ENCODE results near the gene NHS.

NHS gene

DNA sequence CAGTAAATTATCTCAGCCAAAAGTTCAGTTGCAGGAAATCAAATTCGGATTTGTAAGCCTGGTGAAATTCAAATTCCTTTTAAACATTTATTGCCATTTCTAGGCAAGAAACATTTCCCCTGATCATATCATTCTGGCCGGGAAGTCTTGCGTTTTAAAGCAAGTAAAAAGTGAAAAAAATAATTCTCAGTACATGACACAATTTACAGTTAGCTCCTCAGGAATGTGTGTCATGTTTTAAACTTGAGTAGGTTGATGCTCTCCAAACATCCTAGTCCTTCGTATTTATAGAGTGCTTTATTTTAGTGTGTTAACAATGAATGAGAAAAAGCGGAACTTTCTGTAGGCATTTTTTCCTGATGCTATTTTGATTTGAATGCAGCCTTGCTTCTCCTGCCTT, 204.0 kb downstream of the NHS start:
- no peaks in the 10 kb centered on the region for H3K4me1 Mint-ChIP-seq (ENCODE audit: low read depth)
- H3K4me3 Mint-ChIP-seq, result no peak overlapping the region
- no peaks in the 10 kb centered on the region for H3K36me3 Mint-ChIP-seq (ENCODE audit: low read depth)
- no peaks in the 10 kb centered on the region for H3K9me3 Mint-ChIP-seq
- peaks cover 21% of the 10 kb centered on the region for H3K27me3 Mint-ChIP-seq
- no peak overlapping the region for H3K27ac Mint-ChIP-seq

GRCh38 chrX:17580539-17581152, 205.6 kb downstream of the NHS start:
- Mint-ChIP-seq H3K27ac (no peak overlapping the region), H3K4me1 (ENCODE audit: low read depth) (no peaks in the 10 kb centered on the region), H3K4me3 (no peak overlapping the region), H3K36me3 (ENCODE audit: low read depth) (no peaks in the 10 kb centered on the region), H3K9me3 (no peaks in the 10 kb centered on the region), H3K27me3 (peaks cover 16% of the 10 kb centered on the region)

DNA sequence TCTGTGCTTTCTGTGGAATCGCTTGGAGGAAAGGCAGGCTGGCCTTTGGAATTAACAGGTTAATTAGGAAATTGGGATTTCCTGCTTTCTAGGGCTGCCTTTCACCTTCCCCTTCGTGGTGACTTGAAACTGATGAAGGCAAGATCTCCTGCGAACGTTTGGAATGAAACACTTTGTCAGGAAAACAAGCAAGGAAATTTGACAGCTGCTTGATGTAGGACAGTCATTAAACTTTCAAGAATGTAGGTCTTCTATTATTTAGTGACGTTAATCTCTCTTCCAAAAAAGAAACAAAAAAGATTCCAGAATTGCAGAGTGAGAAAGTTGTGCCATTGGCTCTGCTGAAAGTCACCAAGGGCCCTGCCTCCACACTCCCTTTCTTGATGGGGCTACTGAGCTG, 206.6 kb downstream of the NHS start:
- no peak overlapping the region for H3K4me3 Mint-ChIP-seq
- no peak overlapping the region for H3K27ac Mint-ChIP-seq

DNA sequence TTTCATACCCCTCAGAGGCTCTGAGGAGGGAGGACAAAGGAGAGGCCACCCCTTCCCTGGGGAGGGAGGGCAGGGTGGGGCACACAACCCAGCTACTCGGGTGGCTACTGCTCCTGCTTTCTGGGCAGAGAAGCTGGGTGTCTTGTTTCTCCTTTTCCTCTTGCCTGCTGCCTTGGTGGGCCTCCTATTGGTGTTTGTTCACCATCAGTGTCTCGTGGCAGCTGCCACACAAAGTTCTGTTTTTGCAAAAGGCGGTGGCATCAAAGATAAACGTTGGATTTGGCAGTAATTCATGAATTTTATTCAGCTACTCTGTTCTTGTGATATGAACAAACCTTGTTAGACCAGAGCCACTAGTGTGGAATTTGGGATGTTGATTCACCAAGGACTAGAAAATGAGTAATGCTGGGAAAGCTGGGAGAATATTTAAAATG, 209.3 kb downstream of the NHS start:
- no peak overlapping the region for H3K27ac Mint-ChIP-seq
- peaks cover 15% of the 10 kb centered on the region for H3K27me3 Mint-ChIP-seq
- H3K4me1 Mint-ChIP-seq (ENCODE audit: low read depth), result peaks cover 6% of the 10 kb centered on the region
- H3K4me3 Mint-ChIP-seq, result no peak overlapping the region
- no peaks in the 10 kb centered on the region for H3K36me3 Mint-ChIP-seq (ENCODE audit: low read depth)
- H3K9me3 Mint-ChIP-seq, result no peaks in the 10 kb centered on the region

More for the DNA sequence above, 206.6 kb downstream of the NHS start:
- no peaks in the 10 kb centered on the region for H3K4me1 Mint-ChIP-seq (ENCODE audit: low read depth)
- peaks cover 16% of the 10 kb centered on the region for H3K27me3 Mint-ChIP-seq
- H3K36me3 Mint-ChIP-seq (ENCODE audit: low read depth), result no peaks in the 10 kb centered on the region
- H3K9me3 Mint-ChIP-seq, result no peaks in the 10 kb centered on the region

DNA sequence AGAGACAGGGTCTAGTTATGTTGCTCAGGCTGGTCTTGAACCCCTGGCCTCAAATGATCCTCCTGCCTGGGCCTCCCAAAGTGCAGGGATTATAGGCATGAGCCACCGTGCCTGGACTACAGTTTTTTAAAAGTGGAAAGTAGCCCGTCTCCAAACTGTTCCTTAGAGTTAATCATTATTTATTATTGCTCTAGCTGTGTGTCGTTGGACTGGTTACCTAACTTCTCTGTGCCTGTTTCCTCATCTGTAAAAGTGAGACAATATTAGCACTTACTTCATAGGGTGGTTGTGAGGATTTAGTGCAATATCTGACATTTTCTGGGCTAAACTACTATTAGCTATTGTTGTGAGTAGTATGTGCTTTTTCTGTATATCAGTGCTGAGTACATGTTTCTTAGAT, 210.0 kb downstream of the NHS start:
- peaks cover 6% of the 10 kb centered on the region for H3K4me1 Mint-ChIP-seq (ENCODE audit: low read depth)
- no peak overlapping the region for H3K27ac Mint-ChIP-seq
- H3K4me3 Mint-ChIP-seq, result no peak overlapping the region
- H3K9me3 Mint-ChIP-seq, result no peaks in the 10 kb centered on the region
- H3K27me3 Mint-ChIP-seq, result peaks cover 16% of the 10 kb centered on the region
- H3K36me3 Mint-ChIP-seq (ENCODE audit: low read depth), result no peaks in the 10 kb centered on the region

- Mint-ChIP-seq H3K4me3 (no peak overlapping the region), H3K36me3 (ENCODE audit: low read depth) (no peaks in the 10 kb centered on the region), H3K27ac (no peak overlapping the region), H3K27me3 (peaks cover 7% of the 10 kb centered on the region), H3K4me1 (ENCODE audit: low read depth) (peaks cover 24% of the 10 kb centered on the region), H3K9me3 (no peaks in the 10 kb centered on the region)
These were observed 212.4 kb downstream of the NHS start for GRCh38 chrX:17587366-17587765.

GRCh38 chrX:17588303-17588702, 213.3 kb downstream of the NHS start:
- Mint-ChIP-seq H3K4me3 (no peak overlapping the region), H3K4me1 (ENCODE audit: low read depth) (peaks cover 24% of the 10 kb centered on the region), H3K36me3 (ENCODE audit: low read depth) (no peaks in the 10 kb centered on the region), H3K9me3 (no peaks in the 10 kb centered on the region), H3K27ac (no peak overlapping the region), H3K27me3 (peaks cover 7% of the 10 kb centered on the region)

DNA sequence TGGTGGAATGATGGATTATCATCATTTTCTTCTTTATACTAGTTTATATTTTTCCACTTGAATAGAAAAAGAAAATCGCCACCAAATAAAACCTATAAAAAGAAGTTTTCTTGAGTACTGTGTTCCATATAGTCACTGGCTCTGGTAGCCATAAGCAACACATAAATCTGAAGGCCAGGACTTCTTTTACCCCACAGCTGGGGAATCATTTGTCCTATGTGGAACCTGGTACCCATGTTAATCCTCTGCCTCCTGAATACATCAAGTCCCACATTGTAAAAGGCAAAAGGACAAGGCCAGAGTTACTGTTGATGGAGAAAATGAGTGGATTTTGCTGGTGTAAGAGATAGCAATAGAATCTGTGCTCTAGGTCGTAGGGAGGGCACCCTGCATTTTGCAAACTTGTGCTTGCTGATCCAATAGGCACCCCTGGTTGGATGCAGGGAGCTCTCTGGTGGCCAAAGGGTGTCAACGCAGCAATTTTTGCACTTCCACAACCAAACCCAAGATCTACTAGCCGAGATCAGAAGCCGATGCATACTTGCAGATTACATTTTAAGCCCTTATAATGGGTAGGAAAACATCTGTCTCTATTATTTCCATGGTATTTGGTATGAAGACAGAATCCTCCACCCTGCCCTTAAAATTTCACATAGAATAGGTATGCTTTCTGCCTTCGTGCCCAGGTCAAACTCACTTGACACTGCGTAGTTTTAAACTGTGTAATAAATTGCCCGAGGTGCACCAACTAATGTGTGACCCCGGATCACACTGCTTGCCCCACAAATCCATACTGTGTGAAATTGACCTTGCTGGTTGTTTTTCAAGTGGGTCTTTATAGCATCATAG, 216.1 kb downstream of the NHS start:
- no peaks in the 10 kb centered on the region for H3K36me3 Mint-ChIP-seq (ENCODE audit: low read depth)
- peaks cover 24% of the 10 kb centered on the region for H3K4me1 Mint-ChIP-seq (ENCODE audit: low read depth)
- H3K27ac Mint-ChIP-seq, result peak overlapping the region; percentile 76
- H3K27me3 Mint-ChIP-seq, result peaks cover 7% of the 10 kb centered on the region
- no peaks in the 10 kb centered on the region for H3K9me3 Mint-ChIP-seq
- no peak overlapping the region for H3K4me3 Mint-ChIP-seq

DNA sequence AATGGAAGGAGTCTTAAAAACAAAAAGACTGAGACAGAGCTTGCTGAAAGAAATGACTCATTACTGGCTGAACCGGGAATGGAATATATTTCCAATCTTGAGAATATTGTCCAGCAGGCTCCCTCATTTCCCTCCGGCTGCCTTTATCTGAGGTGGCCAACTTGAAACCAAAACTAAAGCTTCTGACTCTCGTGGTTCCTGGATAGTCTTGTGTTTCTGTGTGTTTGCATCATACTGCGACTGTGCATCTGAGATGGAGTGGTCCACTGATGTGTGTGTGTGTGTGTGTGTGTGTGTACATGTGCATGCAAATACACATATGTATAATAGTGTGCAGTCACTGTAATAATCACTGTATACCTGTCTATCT, 216.7 kb downstream of the NHS start:
- Mint-ChIP-seq H3K36me3 (ENCODE audit: low read depth) (no peaks in the 10 kb centered on the region), H3K4me3 (peak overlapping the region; percentile 10), H3K9me3 (no peaks in the 10 kb centered on the region), H3K27ac (no peak overlapping the region), H3K4me1 (ENCODE audit: low read depth) (peaks cover 24% of the 10 kb centered on the region), H3K27me3 (peaks cover 7% of the 10 kb centered on the region)

- Mint-ChIP-seq H3K4me3 (no peak overlapping the region), H3K27me3 (peaks cover 7% of the 10 kb centered on the region), H3K36me3 (ENCODE audit: low read depth) (no peaks in the 10 kb centered on the region), H3K4me1 (ENCODE audit: low read depth) (peaks cover 24% of the 10 kb centered on the region), H3K9me3 (no peaks in the 10 kb centered on the region), H3K27ac (no peak overlapping the region)
These were observed 217.1 kb downstream of the NHS start for GRCh38 chrX:17592117-17592516.

- Mint-ChIP-seq H3K36me3 (ENCODE audit: low read depth) (no peaks in the 10 kb centered on the region), H3K9me3 (no peaks in the 10 kb centered on the region), H3K27me3 (peaks cover 6% of the 10 kb centered on the region), H3K4me3 (no peak overlapping the region), H3K4me1 (ENCODE audit: low read depth) (peaks cover 18% of the 10 kb centered on the region), H3K27ac (no peak overlapping the region)
These were observed 219.7 kb downstream of the NHS start for GRCh38 chrX:17594693-17595092.

DNA sequence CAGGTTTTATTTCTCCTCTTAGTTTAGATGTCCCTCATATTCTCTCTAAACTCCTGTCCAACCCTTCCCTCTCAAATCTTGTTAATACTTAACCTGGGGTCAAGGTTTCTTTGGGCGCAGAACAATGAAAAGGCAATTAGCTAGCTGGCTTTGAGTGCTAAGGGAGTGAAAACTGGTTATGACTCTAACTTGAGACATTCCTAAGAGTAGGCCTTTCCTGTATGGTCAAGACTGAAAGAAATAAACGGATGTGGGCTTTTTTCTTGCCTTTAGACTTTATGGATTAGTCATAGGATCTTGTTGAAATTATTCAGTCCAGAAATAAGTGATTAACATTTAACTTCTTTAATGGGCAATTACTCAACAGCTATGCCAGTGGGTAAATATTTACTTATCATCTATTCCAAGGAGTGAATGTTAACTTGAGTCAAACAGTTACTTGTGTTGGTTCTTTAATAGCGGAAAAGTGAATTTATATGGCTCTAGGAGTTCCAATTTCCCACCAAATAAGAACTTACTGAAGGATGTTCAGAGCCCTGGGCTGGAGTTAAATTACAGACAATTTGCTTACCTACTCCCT, 220.5 kb downstream of the NHS start:
- no peaks in the 10 kb centered on the region for H3K36me3 Mint-ChIP-seq (ENCODE audit: low read depth)
- H3K27me3 Mint-ChIP-seq, result peaks cover 8% of the 10 kb centered on the region
- no peak overlapping the region for H3K4me3 Mint-ChIP-seq
- no peaks in the 10 kb centered on the region for H3K9me3 Mint-ChIP-seq
- H3K4me1 Mint-ChIP-seq (ENCODE audit: low read depth), result peaks cover 17% of the 10 kb centered on the region
- no peak overlapping the region for H3K27ac Mint-ChIP-seq

GRCh38 chrX:17596061-17596460, 221.1 kb downstream of the NHS start:
- Mint-ChIP-seq H3K4me3 (no peak overlapping the region), H3K4me1 (ENCODE audit: low read depth) (peaks cover 11% of the 10 kb centered on the region), H3K36me3 (ENCODE audit: low read depth) (no peaks in the 10 kb centered on the region), H3K9me3 (no peaks in the 10 kb centered on the region), H3K27ac (no peak overlapping the region), H3K27me3 (peaks cover 8% of the 10 kb centered on the region)

DNA sequence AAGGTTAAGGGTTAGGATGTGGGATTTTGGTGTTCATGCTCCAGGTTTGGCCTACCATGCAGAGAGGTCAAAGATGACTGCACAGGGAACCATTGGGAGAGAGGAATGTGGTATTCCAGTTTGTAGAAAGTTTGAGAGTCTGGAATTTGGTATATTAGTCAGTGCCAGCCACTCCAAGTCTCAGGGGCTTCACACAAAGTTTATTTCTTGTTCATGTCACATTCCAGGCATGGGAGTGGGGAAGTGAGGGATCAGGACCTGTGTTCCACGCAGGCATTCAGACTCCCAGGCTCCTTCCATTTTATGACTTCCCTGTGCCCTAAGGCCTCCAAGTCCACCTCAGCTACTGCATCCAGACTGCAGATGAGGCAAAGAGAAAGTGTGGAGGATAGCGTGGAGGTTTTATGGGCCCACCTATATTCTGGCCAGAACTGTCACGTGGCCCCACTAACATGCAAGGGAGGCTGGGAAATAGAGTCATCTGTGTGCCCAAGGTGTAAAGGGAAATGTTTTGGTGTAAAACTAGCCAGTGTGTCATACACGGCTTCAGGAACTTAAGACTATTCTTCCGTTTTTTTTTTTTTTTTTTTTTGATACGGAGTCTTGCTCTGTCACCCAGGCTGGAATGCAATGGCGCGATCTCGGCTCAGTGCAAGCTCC, 221.7 kb downstream of the NHS start:
- H3K4me3 Mint-ChIP-seq, result no peak overlapping the region
- no peaks in the 10 kb centered on the region for H3K36me3 Mint-ChIP-seq (ENCODE audit: low read depth)
- H3K4me1 Mint-ChIP-seq (ENCODE audit: low read depth), result peaks cover 5% of the 10 kb centered on the region
- H3K9me3 Mint-ChIP-seq, result no peaks in the 10 kb centered on the region
- no peak overlapping the region for H3K27ac Mint-ChIP-seq
- peaks cover 8% of the 10 kb centered on the region for H3K27me3 Mint-ChIP-seq

- Mint-ChIP-seq H3K4me3 (no peak overlapping the region), H3K27ac (no peak overlapping the region), H3K9me3 (no peaks in the 10 kb centered on the region), H3K36me3 (ENCODE audit: low read depth) (no peaks in the 10 kb centered on the region), H3K4me1 (ENCODE audit: low read depth) (no peaks in the 10 kb centered on the region), H3K27me3 (peaks cover 8% of the 10 kb centered on the region)
These were observed 222.3 kb downstream of the NHS start for GRCh38 chrX:17597327-17597726.

Measured in stimulated activated naive CD8-positive, alpha-beta T cell treated with anti-CD3 and anti-CD28 coated beads, Interleukin-15, Interleukin-2, amounts not matched to agents 100 ng/mL and 50 ng/mL, for 24 hours (primary cell).